Measurements from ENCODE around the gene OR5K2.

The OR5K2 gene

GRCh38 chr3:98532709-98533571, 35.5 kb downstream of the OR5K2 start:
- Histone ChIP-seq H3K9ac (no peak overlapping the region), H3K27ac (no peak overlapping the region)

GRCh38 chr3:98534168-98534567, 36.7 kb downstream of the OR5K2 start:
- H3K9me3 ChIP-seq, result no peaks in the 10 kb centered on the region
- H3K9ac ChIP-seq, result no peak overlapping the region
- no peaks in the 10 kb centered on the region for H3K27me3 ChIP-seq
- H3K4me2 ChIP-seq, result no peak overlapping the region
- no peak for TF ChIP-seq Cebpa-rat (IDR thresholded peaks at IDR 0.05)
- H3K36me3 ChIP-seq, result no peaks in the 10 kb centered on the region
- H4K20me1 ChIP-seq, result no peaks in the 10 kb centered on the region
- H3K27ac ChIP-seq, result no peak overlapping the region
- H3K4me3 ChIP-seq, result no peak overlapping the region
- H3K4me1 ChIP-seq, result no peaks in the 10 kb centered on the region

More at GRCh38 chr3:98532709-98533571, 35.5 kb downstream of the OR5K2 start:
- H3K27me3 ChIP-seq, result no peaks in the 10 kb centered on the region
- H3K36me3 ChIP-seq, result no peaks in the 10 kb centered on the region
- no peak for TF ChIP-seq Cebpa-rat (IDR thresholded peaks at IDR 0.05)
- H3K9me3 ChIP-seq, result no peaks in the 10 kb centered on the region
- no peak overlapping the region for H3K4me2 ChIP-seq
- no peak overlapping the region for H3K4me3 ChIP-seq
- no peaks in the 10 kb centered on the region for H4K20me1 ChIP-seq
- H3K4me1 ChIP-seq, result no peaks in the 10 kb centered on the region

GRCh38 chr3:98534734-98535133, 37.3 kb downstream of the OR5K2 start:
- no peak overlapping the region for H3K4me3 ChIP-seq
- no peak overlapping the region for H3K27ac ChIP-seq
- no peak overlapping the region for H3K4me2 ChIP-seq

GRCh38 chr3:98536456-98537017, 39.1 kb downstream of the OR5K2 start:
- Histone ChIP-seq H3K9me3 (no peaks in the 10 kb centered on the region), H3K27me3 (no peaks in the 10 kb centered on the region), H3K4me2 (no peak overlapping the region), H3K36me3 (no peaks in the 10 kb centered on the region), H3K9ac (no peak overlapping the region), H3K27ac (no peak overlapping the region), H4K20me1 (no peaks in the 10 kb centered on the region), H3K4me1 (no peaks in the 10 kb centered on the region), H3K4me3 (no peak overlapping the region)
- no peak for TF ChIP-seq Cebpa-rat (IDR thresholded peaks at IDR 0.05)

More at GRCh38 chr3:98534734-98535133, 37.3 kb downstream of the OR5K2 start:
- TF ChIP-seq Cebpa-rat (IDR thresholded peaks at IDR 0.05), result no peak
- Histone ChIP-seq H3K9ac (no peak overlapping the region), H3K36me3 (no peaks in the 10 kb centered on the region), H4K20me1 (no peaks in the 10 kb centered on the region), H3K4me1 (no peaks in the 10 kb centered on the region), H3K27me3 (no peaks in the 10 kb centered on the region), H3K9me3 (no peaks in the 10 kb centered on the region)

- Histone ChIP-seq H3K4me3 (no peak overlapping the region), H3K4me1 (no peaks in the 10 kb centered on the region), H3K9ac (no peak overlapping the region), H3K27me3 (no peaks in the 10 kb centered on the region), H3K27ac (no peak overlapping the region), H3K36me3 (no peaks in the 10 kb centered on the region), H3K4me2 (no peak overlapping the region), H3K9me3 (no peaks in the 10 kb centered on the region), H4K20me1 (no peaks in the 10 kb centered on the region)
- no peak for TF ChIP-seq Cebpa-rat (IDR thresholded peaks at IDR 0.05)
These were observed 42.9 kb downstream of the OR5K2 start for GRCh38 chr3:98540346-98540745.

GRCh38 chr3:98541695-98542094, 44.2 kb downstream of the OR5K2 start:
- H3K9ac ChIP-seq, result no peak overlapping the region
- no peaks in the 10 kb centered on the region for H4K20me1 ChIP-seq
- no peaks in the 10 kb centered on the region for H3K27me3 ChIP-seq
- H3K4me2 ChIP-seq, result no peak overlapping the region
- no peak overlapping the region for H3K4me3 ChIP-seq
- H3K36me3 ChIP-seq, result no peaks in the 10 kb centered on the region
- H3K9me3 ChIP-seq, result no peaks in the 10 kb centered on the region
- H3K27ac ChIP-seq, result no peak overlapping the region
- no peak for TF ChIP-seq Cebpa-rat (IDR thresholded peaks at IDR 0.05)
- no peaks in the 10 kb centered on the region for H3K4me1 ChIP-seq

GRCh38 chr3:98542623-98543022, 45.1 kb downstream of the OR5K2 start:
- Histone ChIP-seq H3K36me3 (no peaks in the 10 kb centered on the region), H3K4me2 (no peak overlapping the region), H4K20me1 (no peaks in the 10 kb centered on the region), H3K27me3 (no peaks in the 10 kb centered on the region), H3K4me3 (no peak overlapping the region), H3K9ac (no peak overlapping the region), H3K27ac (no peak overlapping the region), H3K9me3 (no peaks in the 10 kb centered on the region), H3K4me1 (no peaks in the 10 kb centered on the region)
- TF ChIP-seq Cebpa-rat (IDR thresholded peaks at IDR 0.05), result no peak

- no peaks in the 10 kb centered on the region for H3K36me3 ChIP-seq
- no peak for TF ChIP-seq Cebpa-rat (IDR thresholded peaks at IDR 0.05)
- no peak overlapping the region for H3K9ac ChIP-seq
- no peaks in the 10 kb centered on the region for H3K27me3 ChIP-seq
- no peaks in the 10 kb centered on the region for H3K4me1 ChIP-seq
- no peaks in the 10 kb centered on the region for H3K9me3 ChIP-seq
- no peak overlapping the region for H3K4me2 ChIP-seq
- no peaks in the 10 kb centered on the region for H4K20me1 ChIP-seq
- no peak overlapping the region for H3K27ac ChIP-seq
- H3K4me3 ChIP-seq, result no peak overlapping the region
These were observed 48.5 kb downstream of the OR5K2 start for GRCh38 chr3:98545940-98546339.

Measured in BLaER1 (cell line).